HG03175 (cell line): ENCODE data around the gene NR2E1.

ENCODE experiments used
- ATAC-seq: cut with Tn5 transposase; IDR thresholded peaks from one replicate; pipeline ENCODE4 v1.9.1; 2021; ENCODE audit warnings: mild to moderate bottlenecking, moderate library complexity; ENCODE audit not compliant: unreplicated experiment

The NR2E1 gene

DNA sequence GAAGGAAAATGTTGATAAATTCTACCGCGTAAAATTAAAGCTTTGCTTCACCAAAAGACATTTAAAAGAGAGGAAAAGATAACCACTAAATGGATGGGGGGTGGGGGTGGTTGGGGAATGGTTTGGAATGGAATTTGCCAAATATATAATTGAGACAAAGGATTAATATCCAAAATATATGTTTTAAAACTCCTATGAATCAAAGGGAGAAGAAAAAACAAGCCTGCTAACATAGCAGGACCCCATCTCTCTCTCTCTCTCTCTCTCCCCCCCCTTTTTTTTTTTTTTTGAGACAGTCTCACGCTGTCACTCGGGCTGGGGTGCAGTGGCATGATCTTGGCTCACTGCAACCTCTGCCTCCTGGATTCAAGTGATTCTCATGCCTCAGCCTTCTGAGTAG is 13.4 kb upstream of the NR2E1 start:
- ATAC-seq, result no peak

DNA sequence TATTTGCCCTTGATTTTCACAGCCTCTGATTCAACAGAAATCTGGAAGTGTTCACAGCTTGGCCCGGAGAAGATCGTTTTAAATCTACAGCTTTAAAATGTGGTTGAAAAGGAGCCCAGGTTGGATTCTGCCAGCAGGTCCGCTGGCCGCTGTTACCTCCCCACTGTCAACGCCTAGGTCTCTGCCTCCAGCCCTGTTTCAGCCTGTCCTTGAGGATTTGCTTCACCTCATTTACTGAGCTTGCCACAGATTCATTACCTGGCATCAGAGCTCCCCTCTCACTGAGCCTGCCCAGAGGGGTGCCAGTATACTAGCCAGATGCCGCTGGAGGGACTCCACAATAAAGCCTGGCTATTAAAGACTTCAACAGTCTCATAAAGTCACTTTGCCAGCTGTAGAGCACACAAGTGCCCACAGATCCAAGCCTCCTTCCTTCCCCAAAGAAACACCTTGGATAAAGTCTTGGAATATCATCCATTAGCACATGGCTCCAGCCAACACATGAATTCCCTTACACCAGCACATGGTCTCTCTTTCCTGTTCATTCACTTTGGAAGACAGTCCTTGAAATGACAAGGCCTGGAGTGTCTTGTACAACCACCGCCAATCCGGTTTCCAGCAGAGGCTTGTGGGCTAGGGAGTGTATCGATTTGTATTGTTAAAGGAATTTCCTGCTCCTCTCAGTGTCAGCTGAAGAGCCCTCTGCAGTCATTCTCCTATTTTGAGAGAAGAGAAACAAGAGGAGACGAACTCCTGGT is 9.5 kb upstream of the NR2E1 start:
- no peak for ATAC-seq

DNA sequence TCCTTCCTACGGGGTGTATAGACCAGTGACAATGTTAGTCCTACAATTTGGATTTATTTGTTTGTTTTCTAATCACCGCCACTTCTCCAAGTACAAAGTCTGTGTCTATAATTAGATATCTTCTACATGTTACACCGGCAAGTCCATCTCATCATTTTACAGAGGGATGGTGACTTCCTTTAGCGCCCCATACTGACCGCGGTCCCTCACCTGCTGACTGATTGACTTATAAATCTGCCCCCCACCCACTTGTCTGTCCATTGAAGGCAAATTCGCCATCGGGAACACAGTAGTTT is 8.9 kb upstream of the NR2E1 start:
- no peak for ATAC-seq

- no peak for ATAC-seq
These were observed 8.4 kb upstream of the NR2E1 start for GRCh38 chr6:108157234-108157980.

GRCh38 chr6:108157981-108158525 is 7.8 kb upstream of the NR2E1 start:
- no peak for ATAC-seq

GRCh38 chr6:108159981-108160380 is 5.8 kb upstream of the NR2E1 start:
- ATAC-seq, result no peak

DNA sequence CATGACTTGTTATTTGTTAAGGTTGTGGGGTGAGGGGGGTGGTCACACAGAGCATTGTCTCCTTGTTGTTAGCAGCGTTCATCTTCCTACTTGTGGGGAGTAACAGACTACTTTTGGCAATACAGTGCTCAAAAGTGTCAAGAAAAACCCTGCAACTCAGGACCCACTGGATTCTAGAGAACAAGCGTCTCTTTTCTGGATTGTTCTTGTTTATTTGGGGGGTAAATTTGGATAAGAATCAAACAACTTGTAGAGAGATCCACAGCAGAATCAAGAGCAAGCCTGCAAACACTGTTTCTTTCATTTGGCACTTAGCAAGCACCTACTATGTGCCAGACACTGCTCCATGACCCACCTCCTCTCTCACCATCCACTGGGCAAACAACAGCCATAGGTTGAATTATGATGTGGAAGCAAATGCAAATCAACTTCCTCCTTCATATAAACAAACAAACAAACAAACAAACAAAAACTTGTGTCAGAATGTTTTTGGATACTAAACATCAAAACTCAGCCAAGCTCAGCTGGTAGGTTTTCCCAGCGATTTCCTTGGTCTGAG is 4.0 kb upstream of the NR2E1 start:
- no peak for ATAC-seq

GRCh38 chr6:108163267-108163643 is 2.6 kb upstream of the NR2E1 start:
- ATAC-seq, result no peak

- ATAC-seq, result no peak
These were observed 1.9 kb upstream of the NR2E1 start for GRCh38 chr6:108163644-108164542.

- ATAC-seq, result no peak
These were observed 1.3 kb upstream of the NR2E1 start for GRCh38 chr6:108164543-108164814.

DNA sequence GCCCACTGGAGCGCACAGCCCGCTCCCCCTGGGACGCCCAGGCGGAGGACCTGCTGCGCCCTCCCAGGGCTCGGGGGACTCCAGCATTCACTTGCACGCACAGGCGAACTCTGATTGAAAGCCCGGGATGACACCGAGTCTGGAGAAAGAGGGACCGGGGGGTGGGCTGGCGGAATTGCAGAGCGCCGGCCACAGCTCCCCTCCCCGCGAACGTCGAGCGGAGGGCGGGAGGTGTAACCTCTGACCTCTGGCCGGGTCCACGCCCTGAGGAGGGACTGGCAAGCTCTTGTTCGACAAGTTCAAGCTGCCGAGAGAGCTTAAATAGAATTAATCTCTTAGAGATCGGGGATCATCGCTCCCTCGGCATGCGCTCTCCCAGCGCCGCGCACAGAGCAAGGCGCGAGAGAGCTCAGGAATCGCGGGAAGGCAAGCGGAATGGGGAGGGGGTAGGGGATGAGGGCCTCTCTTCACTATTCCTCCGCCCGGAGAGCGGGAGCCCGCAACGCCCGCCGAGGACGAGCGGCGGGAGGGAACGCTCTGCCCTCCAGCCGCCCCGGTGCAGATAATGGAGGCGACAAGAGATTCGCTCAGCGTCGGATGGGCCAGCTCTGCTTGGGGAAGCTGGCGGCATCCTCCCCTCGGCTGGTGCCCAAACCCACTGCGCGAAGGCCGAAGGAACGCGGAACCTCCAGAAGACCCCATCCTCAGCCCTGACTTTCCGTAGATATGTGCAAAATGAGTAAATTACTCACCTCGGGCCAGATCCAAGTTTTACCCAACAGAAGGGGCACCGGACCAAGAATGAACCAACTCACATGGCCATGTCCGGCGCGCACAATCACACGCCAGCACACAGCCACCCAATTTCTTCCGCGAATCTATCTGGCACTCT is 761 bp upstream of the NR2E1 start:
- no peak for ATAC-seq

DNA sequence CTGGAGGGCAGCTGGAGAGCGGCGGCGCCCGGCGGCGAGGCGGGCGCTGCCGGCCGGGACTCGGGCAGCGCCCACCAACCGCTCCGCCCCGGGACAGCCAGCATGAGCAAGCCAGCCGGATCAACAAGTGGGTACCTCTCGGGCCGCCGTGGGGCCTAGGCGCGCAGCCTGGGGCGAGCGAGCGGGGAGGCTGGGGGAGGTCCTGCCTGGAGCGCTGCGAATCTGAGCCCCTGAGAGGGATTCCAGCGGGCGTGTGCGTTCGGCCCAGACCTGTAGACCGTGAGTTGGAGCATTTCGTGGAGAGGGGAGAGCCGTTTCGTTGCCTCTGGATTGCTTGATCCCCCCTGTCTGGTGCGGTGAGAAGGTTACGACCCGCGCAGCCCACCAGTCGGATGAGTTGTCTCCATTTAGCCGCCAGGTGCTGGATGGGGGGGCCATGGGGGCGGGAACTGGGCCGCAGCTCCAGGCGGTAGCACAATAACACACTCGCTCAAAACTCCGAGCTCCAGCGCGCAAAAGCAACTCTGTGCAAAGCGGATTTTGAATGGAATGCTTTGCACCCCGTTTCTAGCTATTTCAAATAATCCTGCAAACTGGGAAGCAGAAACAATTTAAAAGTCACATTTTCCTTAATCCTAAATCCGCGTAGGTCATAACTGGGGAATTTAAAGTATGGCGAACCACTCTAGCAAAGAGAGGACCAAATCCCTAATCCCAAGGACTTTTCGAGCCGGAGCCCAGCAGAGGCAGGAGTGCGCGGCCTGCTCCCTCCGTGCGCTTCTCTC is 1.0 kb downstream of the NR2E1 start:
- ATAC-seq, result no peak

DNA sequence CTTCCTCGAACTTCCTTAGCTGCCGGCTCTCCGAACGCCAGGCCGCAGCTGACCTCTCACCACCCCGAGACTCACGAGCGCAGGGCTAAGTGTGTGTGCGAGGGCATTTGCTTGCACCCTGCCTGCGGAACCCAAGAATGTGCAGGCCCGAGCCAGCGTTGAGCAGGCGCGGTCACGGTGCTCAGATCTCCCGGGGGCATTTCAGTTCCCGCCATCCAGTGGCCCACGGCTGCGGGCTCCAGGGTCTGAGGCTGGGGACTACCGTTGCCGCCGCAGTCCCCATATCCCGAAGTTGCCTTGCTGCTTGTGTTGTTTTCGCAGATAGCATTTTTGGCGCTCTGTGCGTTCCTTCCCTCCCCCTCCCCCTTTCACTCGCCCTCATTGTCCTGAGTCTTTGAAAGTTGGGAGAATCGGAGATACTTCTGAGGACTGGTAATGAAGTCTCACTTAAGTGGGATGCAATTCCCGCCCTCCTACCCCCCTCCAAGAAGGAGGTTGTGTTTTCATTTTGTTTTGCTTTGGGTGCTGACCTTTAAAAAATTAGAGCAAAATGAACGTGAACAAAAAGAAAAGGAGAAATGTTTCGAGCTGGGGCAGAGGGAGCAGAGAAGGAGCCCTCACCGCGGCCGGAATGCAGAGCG is 1.7 kb downstream of the NR2E1 start:
- no peak for ATAC-seq

- ATAC-seq, result no peak
These were observed 2.3 kb downstream of the NR2E1 start for GRCh38 chr6:108168090-108168463.

GRCh38 chr6:108168501-108169463 is 3.0 kb downstream of the NR2E1 start:
- ATAC-seq, result no peak

DNA sequence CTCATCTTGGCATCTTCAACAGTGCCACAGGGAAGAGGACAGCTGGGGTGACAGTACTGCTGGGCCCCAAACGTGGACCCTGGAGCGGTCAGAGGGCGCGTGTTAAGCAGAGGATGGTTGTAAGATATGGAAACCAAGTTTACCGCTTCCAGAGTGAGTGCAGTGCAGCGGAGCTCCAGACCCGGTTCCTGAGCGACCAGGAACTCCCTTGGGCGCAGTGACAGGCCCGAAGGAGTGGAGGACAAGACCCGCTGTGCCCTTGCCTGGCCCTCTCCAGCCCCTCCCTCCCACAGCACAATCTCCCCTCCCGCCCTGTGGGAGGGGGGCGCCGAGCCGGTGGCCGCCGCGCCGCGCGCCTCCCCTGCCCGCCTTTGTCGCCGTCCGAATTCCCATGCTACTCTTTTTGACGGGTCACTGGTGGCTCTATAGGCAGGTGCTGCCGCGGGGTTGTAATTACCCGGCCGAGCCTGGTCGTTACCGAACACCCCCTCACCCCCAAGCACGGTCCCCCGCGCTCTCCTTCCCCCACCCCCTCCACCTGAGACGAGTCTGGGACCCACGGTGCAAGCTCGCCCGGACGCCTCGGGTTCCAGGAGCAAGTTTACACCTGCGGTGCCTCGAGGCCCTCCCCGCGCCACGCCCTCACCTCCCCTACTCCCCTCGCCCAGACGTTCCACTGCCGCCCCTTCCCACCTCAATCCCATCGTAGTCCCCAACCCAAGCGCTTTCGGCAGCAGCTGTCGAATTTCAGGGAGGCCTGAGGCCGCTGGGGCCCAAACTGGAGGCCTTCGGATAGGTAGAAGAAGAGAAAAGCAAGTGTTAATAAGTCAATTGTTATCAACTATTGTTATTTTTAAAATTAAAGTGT is 3.9 kb downstream of the NR2E1 start:
- ATAC-seq, result no peak
